HepG2 (cell line): Measurements from ENCODE around the gene NDUFB8. TPM values are rescaled to one million over a fixed set of nuclear protein-coding genes. Genes with fewer than 3 reads are reported as not detected.
A peak's percentile ranks its signal among the peaks of the same experiment; 100 is the strongest.

Experiments
- ATAC-seq: fragments of 200-7000 bp; cut with Tn5 transposase; 3 replicates; pipeline ENCODE4 v1.9.1; 2020; ENCODE audit warnings: mild to moderate bottlenecking, moderate library complexity
- BruUV-seq: library from RNA; stranded (reverse); fragments of 400-500 nt; replicated peaks from 2 replicates; lab custom pipeline; 2021; lab: Mats Ljungman, UMichigan
- CTCF ChIA-PET: fragments of 300-600 bp; formaldehyde crosslinking; extraction: SDS; loops from one replicate; lab custom pipeline; 2021; ENCODE audit warnings: low total read pairs, inconsistent platforms, low intra/inter-chr PET ratio; lab: Yijun Ruan, JAX
- POLR2A ChIA-PET: fragments of 350-600 bp; sonication (Branson Sonifier 250); formaldehyde crosslinking; loops from one replicate; lab custom pipeline; 2020; ENCODE audit warnings: antibody characterized with exemption, inconsistent platforms; lab: Yijun Ruan, JAX
- DNase-seq: peaks from one replicate; pipeline ENCODE4 v3.0.0-alpha.2; 2015; ENCODE audit warnings: low spot score
- FAIRE-seq: peaks from 3 replicates; lab custom pipeline; 2011; peaks lifted over from hg19 to GRCh38; lab: Jason Lieb, UNC
- H2AFZ ChIP-seq: one replicate; pipeline ENCODE4 v1.6.1; 2011; ENCODE audit warnings: low read length, inconsistent platforms
- H3K27ac ChIP-seq: fragments of 300-600 bp; 3 replicates; pipeline ENCODE4 v1.8.0; 2011; ENCODE audit warnings: mixed run types, mild to moderate bottlenecking, mixed read lengths, low read length, inconsistent platforms; ENCODE audit not compliant: insufficient read depth; ENCODE audit errors: extremely low read length
- H3K27me3 ChIP-seq, 2 experiments: fragments of 200-600 bp in 1 of 2; 2 replicates in 1 of 2; 3 replicates in 1 of 2; pipeline versions ENCODE4 v1.6.0 to v1.8.0; 2011; ENCODE audit warnings: low read length in 2 of 2, mild to moderate bottlenecking in 2 of 2, moderate library complexity in 2 of 2, inconsistent platforms in 1 of 2; ENCODE audit not compliant: insufficient read depth in 2 of 2, control insufficient read depth in 1 of 2
- H3K36me3 ChIP-seq, 2 experiments: fragments of 200-600 bp in 1 of 2; replicated peaks in 1 of 2; 2 replicates in 1 of 2; 3 replicates in 1 of 2; pipeline versions ENCODE4 v1.5.1 to v1.8.0; 2011; ENCODE audit warnings: low read length in 2 of 2, inconsistent platforms in 1 of 2; ENCODE audit not compliant: insufficient read depth in 2 of 2, control insufficient read depth in 1 of 2
- H3K4me1 ChIP-seq: 2 replicates; pipeline ENCODE4 v1.5.1; 2012; ENCODE audit warnings: low read length, inconsistent platforms; ENCODE audit not compliant: insufficient read depth
- H3K4me2 ChIP-seq: 2 replicates; pipeline ENCODE4 v1.6.0; 2011; ENCODE audit warnings: low read depth, low read length, inconsistent platforms
- H3K4me3 ChIP-seq, 3 experiments: fragments of 200-600 bp in 1 of 3; sonication (generic), shearing (Covaris generic) in 1 of 3; replicated peaks in 1 of 3; 2 replicates each; pipeline ENCODE4 v1.5.1; 2011 to 2016; ENCODE audit warnings: low read length in 3 of 3, inconsistent platforms in 2 of 3, low read depth in 2 of 3, mild to moderate bottlenecking in 2 of 3, control low read depth in 1 of 3, mixed read lengths in 1 of 3; ENCODE audit not compliant: insufficient read depth in 1 of 3
- H3K79me2 ChIP-seq: one replicate; pipeline ENCODE4 v1.6.1; 2011; ENCODE audit warnings: low read length, inconsistent platforms; ENCODE audit not compliant: insufficient read depth
- H3K9ac ChIP-seq: 2 replicates; pipeline ENCODE4 v1.6.0; 2011; ENCODE audit warnings: mild to moderate bottlenecking, low read depth, low read length, inconsistent platforms; ENCODE audit not compliant: insufficient read depth
- H3K9me3 ChIP-seq: 2 replicates; pipeline ENCODE4 v1.5.1; 2012; ENCODE audit warnings: mild to moderate bottlenecking, low read length
- H4K20me1 ChIP-seq: 2 replicates; pipeline ENCODE4 v1.6.0; 2011; ENCODE audit warnings: inconsistent platforms, mild to moderate bottlenecking, low read length, moderate library complexity; ENCODE audit not compliant: insufficient read depth
- CREB1 ChIP-seq, 2 experiments: fragments of 450-650 bp in 1 of 2; IDR thresholded peaks; 2 replicates each; pipeline ENCODE4 v1.6.1; 2016 to 2017; ENCODE audit warnings: control low read depth in 1 of 2, mild to moderate bottlenecking in 1 of 2, missing compliant biosample characterization in 1 of 2, missing genetic modification characterization in 1 of 2
- KMT2B ChIP-seq: IDR thresholded peaks from 2 replicates; pipeline ENCODE4 v1.6.1; 2016; ENCODE audit warnings: missing genetic modification reagents, missing compliant biosample characterization
- NR1H2 ChIP-seq: sonication (generic); formaldehyde crosslinking; IDR thresholded peaks from 2 replicates; pipeline ENCODE4 v1.8.1; 2022; ENCODE audit warnings: low read depth, missing genetic modification reagents, borderline replicate concordance
- NR2F1 ChIP-seq, 2 experiments: fragments of 450-650 bp in 1 of 2; formaldehyde crosslinking in 1 of 2; IDR thresholded peaks; 2 replicates each; pipeline versions ENCODE4 v1.5.0 to v1.6.1; 2016 to 2020; ENCODE audit warnings: mild to moderate bottlenecking in 1 of 2, missing compliant biosample characterization in 1 of 2, missing genetic modification reagents in 1 of 2, moderate library complexity in 1 of 2
- NR2F6 ChIP-seq, 2 experiments: IDR thresholded peaks; 2 replicates each; pipeline ENCODE4 v1.6.1; 2016; ENCODE audit warnings: antibody characterized with exemption in 1 of 2, mild to moderate bottlenecking in 1 of 2
- PCBP1 ChIP-seq: fragments of 200-400 bp; formaldehyde crosslinking; IDR thresholded peaks from 2 replicates; pipeline ENCODE4 v1.6.1; 2017; ENCODE audit warnings: mild to moderate bottlenecking, low read depth, low read length, borderline replicate concordance
- PCBP2 ChIP-seq: fragments of 200-400 bp; formaldehyde crosslinking; optimal IDR thresholded peaks from 2 replicates; pipeline ENCODE3; 2018; ENCODE audit warnings: low read length, low read depth; ENCODE audit not compliant: poor library complexity, severe bottlenecking
- STAG1 ChIP-seq: sonication (generic); formaldehyde crosslinking; IDR thresholded peaks from 2 replicates; pipeline ENCODE4 v1.4.0; 2020; ENCODE audit warnings: missing genetic modification reagents
- TAF1 ChIP-seq: sonication (generic); formaldehyde crosslinking; IDR thresholded peaks from 2 replicates; pipeline ENCODE4 v1.4.0; 2020; ENCODE audit warnings: missing genetic modification reagents
- ZC3H13 ChIP-seq: sonication (generic); formaldehyde crosslinking; IDR thresholded peaks from 2 replicates; pipeline ENCODE4 v1.8.1; 2023; ENCODE audit warnings: mild to moderate bottlenecking, missing genetic modification reagents, moderate library complexity
- ZNF10 ChIP-seq: sonication (generic); formaldehyde crosslinking; IDR thresholded peaks from 2 replicates; pipeline ENCODE4 v1.4.0; 2020; ENCODE audit warnings: mild to moderate bottlenecking, low read depth, missing genetic modification reagents, borderline replicate concordance
- ZNF333 ChIP-seq: sonication (generic); formaldehyde crosslinking; IDR thresholded peaks from 2 replicates; pipeline ENCODE4 v1.4.0; 2020; ENCODE audit warnings: mild to moderate bottlenecking, missing genetic modification reagents, borderline replicate concordance
- ZSCAN30 ChIP-seq: sonication (generic); formaldehyde crosslinking; IDR thresholded peaks from 2 replicates; pipeline ENCODE4 v1.5.0; 2020; ENCODE audit warnings: mild to moderate bottlenecking, missing genetic modification reagents
- WGBS: methylation state at CpG from one replicate; pipeline ENCODE4 v1.1.6; 2017; ENCODE audit warnings: low lambda C conversion rate; 5-methylcytosine and 5-hydroxymethylcytosine counted together
- in situ Hi-C: cut with HindIII; loops from 2 replicates; pipeline ENCODE4 v1.10.0; 2017; ENCODE audit warnings: low pct_unique_long_range_greater_than_20kb; ENCODE audit not compliant: extremely low pct_ligation_motif_present
- intact Hi-C: fragments of 100-400 bp; cut with micrococcal nuclease; formaldehyde crosslinking; loops from one replicate; pipeline ENCODE4 v1.10.0; 2022; ENCODE audit not compliant: unreplicated experiment
- polyA plus RNA-seq, 8 experiments: library from polyadenylated mRNA; depleted of rRNA in 3 of 8; stranded (reverse) in 7 of 8; unstranded in 1 of 8; fragments of >200 nt; fragmentation: Illumina TruSeq in 4 of 8; extraction: Trizol in 4 of 8; gene quantifications; 2 replicates each; pipeline versions ENCODE4 v1.2.1 to v1.2.3, GENCODE V29; 2011 to 2016; ENCODE audit warnings: low read depth in 4 of 8, missing spikeins in 1 of 8, mixed read lengths in 1 of 8; ENCODE audit not compliant: insufficient read depth in 1 of 8
- total RNA-seq, 5 experiments: library from RNA; depleted of rRNA; stranded (reverse); fragments of >200 nt; fragmentation: Illumina TruSeq; extraction: Trizol; gene quantifications; 2 replicates each; pipeline ENCODE4 v1.2.3, GENCODE V29; 2016; ENCODE audit warnings: low read depth in 1 of 5

NDUFB8 gene
- total and polyA plus RNA-seq, 2 of the 13 experiments (the other 11 are each of a cell fraction or from before 2014, with no cell fraction given), result 210 to 216 TPM

DNA sequence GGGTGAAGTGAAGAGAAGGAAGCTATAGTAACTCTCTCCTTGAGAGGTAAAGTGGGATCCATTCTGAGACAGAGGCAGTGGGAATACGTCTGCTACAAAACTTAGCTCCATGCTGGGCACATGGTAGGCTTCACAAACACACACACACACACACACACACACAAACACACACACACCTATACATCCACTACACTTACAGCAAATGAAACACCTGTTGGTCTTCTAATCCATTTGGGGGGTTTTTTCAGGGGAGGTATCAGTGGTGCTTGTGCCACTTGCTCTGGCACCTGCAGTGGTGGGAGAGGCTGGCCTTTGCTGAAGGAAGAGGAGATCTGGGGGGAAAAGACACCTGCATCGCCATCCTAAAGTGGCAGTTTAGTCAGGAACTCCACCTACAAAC lies 24.5 kb downstream of the NDUFB8 start:
- Histone ChIP-seq H3K4me3 (no peak overlapping the region), H3K9me3 (no peaks in the 10 kb centered on the region), H3K79me2 (no peaks in the 10 kb centered on the region), H3K4me2 (no peak overlapping the region), H3K27me3 (no peaks in the 10 kb centered on the region), H4K20me1 (no peaks in the 10 kb centered on the region), H3K4me1 (peaks cover 8% of the 10 kb centered on the region; the same call in 1 of the 2 replicates), H3K36me3 (no peaks in the 10 kb centered on the region; a peak in 1 of 5 replicates), H3K9ac (no peak overlapping the region), H2AFZ (no peak overlapping the region), H3K27ac (no peak overlapping the region)
- in situ Hi-C loops, result loop anchor here (5.0 kb wide), 2 partner anchors 68 to 163 kb away; no protein-coding TSS in a partner anchor
- WGBS, result 90% methylated on average over 2 of the region's 2 CpGs
- ChIA-PET POLR2A (no interaction called here), CTCF (no interaction called here)
- intact Hi-C loops, result no loop called here
- DNase-seq (no peak), ATAC-seq (no peak), FAIRE-seq (no peak)
- BruUV-seq, result no TSS peak
- no peak for TF ChIP-seq PCBP1
- no peak for TF ChIP-seq STAG1 (CRISPR knock-in tag)
- no peak for TF ChIP-seq KMT2B (CRISPR knock-in tag)
- no peak for TF ChIP-seq ZNF10 (CRISPR knock-in tag)
- TF ChIP-seq CREB1 (IDR thresholded peaks at IDR 0.05), result no peak
- TF ChIP-seq CREB1 (CRISPR knock-in tag; IDR thresholded peaks at IDR 0.05), result no peak

GRCh38 chr10:100504096-100504495 lies 25.6 kb downstream of the NDUFB8 start:
- intact Hi-C loops (no loop called here), in situ Hi-C loops (no loop called here)
- Histone ChIP-seq H4K20me1 (no peaks in the 10 kb centered on the region), H3K9ac (no peak overlapping the region), H3K4me2 (no peak overlapping the region), H2AFZ (no peak overlapping the region), H3K4me3 (no peak overlapping the region), H3K79me2 (no peaks in the 10 kb centered on the region), H3K36me3 (no peaks in the 10 kb centered on the region; a peak in 1 of 5 replicates), H3K4me1 (peaks cover 8% of the 10 kb centered on the region; the same call in 1 of the 2 replicates), H3K27ac (no peak overlapping the region), H3K9me3 (no peaks in the 10 kb centered on the region), H3K27me3 (no peaks in the 10 kb centered on the region)
- POLR2A ChIA-PET, result no interaction called here
- FAIRE-seq, result peak; percentile 49
- CTCF ChIA-PET, result no interaction called here
- DNase-seq, result peak; percentile 13
- WGBS, result 67% methylated on average over 5 of the region's 5 CpGs
- ATAC-seq, result no peak
- BruUV-seq, result no TSS peak
- TF ChIP-seq ZC3H13 (CRISPR knock-in tag) (no peak), TAF1 (CRISPR knock-in tag) (no peak), ZNF333 (CRISPR knock-in tag) (no peak), PCBP2 (no peak), ZSCAN30 (no peak), NR2F1 (CRISPR knock-in tag; IDR thresholded peaks at IDR 0.05) (0 out of 4 replicates have a peak, but pooled peaks of 1 of the 2 experiments have one; percentile 37), NR2F6 (IDR thresholded peaks at IDR 0.05) (peak; percentile 13; the same call in 1 of the 2 replicates), NR2F6 (CRISPR knock-in tag; IDR thresholded peaks at IDR 0.05) (no peak), NR1H2 (CRISPR knock-in tag) (no peak)
